GM23338 (cell line): ENCODE measurements around the gene SPATS2.

Experiments used
- CREB1 ChIP-seq: fragments of 250-450 bp; sonication (Bioruptor Pico); IDR thresholded peaks from 2 replicates; pipeline ENCODE4 v1.5.0; 2020; ENCODE audit warnings: low read depth, mild to moderate bottlenecking, moderate library complexity
- EZH2 ChIP-seq: fragments of 200-600 bp; sonication (generic); IDR thresholded peaks from one replicate; pipeline ENCODE4 v1.8.0; 2017; ENCODE audit warnings: antibody characterized with exemption, mild to moderate bottlenecking, low read depth; ENCODE audit not compliant: unreplicated experiment
- JUNB ChIP-seq: IDR thresholded peaks from one replicate; pipeline ENCODE4 v1.6.1; 2016; ENCODE audit warnings: antibody characterized with exemption; ENCODE audit not compliant: unreplicated experiment
- NANOG ChIP-seq: IDR thresholded peaks from 2 replicates; pipeline ENCODE4 v1.6.1; 2016; ENCODE audit warnings: antibody characterized with exemption, borderline replicate concordance
- POLR2AphosphoS5 ChIP-seq: IDR thresholded peaks from 2 replicates; pipeline ENCODE4 v1.6.1; 2016; ENCODE audit warnings: antibody characterized with exemption, low read depth
- ZNF331 ChIP-seq: fragments of 250-450 bp; sonication (Bioruptor Pico); IDR thresholded peaks from 2 replicates; pipeline ENCODE4 v1.5.0; 2020; ENCODE audit warnings: low read depth, mild to moderate bottlenecking, moderate library complexity
- TF ChIP-seq, protein P1 (sequence below), 2 experiments: fragments of 200-600 bp in 1 of 2; sonication (generic) in 1 of 2; conservative IDR thresholded peaks; 2 replicates each; pipeline versions ENCODE4 v1.5.1 to v1.6.1; 2016 to 2017; ENCODE audit warnings: antibody characterized with exemption in 2 of 2, low read depth in 2 of 2, mild to moderate bottlenecking in 2 of 2, moderate library complexity in 1 of 2

DNA sequence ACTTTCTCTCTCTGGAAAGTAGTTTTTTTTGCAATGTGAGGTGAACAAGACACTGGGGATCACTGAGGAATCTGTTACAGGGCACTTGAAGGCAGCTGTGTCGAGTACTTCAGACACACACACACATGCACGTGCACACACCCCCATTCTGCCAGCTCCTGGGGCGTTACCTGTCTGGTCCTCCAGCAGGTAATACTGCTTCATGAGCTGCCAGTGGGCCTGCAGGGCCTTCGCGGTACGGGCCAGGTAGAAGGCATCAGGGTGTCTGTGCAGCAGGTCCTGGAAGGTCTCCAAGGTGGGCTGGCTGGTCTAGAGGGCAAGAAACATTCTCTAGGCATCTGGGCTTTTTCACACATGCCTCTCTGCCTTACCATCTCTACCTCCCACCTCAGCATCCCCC is 195.6 kb downstream of the SPATS2 start:
- TF ChIP-seq, protein P1, sequence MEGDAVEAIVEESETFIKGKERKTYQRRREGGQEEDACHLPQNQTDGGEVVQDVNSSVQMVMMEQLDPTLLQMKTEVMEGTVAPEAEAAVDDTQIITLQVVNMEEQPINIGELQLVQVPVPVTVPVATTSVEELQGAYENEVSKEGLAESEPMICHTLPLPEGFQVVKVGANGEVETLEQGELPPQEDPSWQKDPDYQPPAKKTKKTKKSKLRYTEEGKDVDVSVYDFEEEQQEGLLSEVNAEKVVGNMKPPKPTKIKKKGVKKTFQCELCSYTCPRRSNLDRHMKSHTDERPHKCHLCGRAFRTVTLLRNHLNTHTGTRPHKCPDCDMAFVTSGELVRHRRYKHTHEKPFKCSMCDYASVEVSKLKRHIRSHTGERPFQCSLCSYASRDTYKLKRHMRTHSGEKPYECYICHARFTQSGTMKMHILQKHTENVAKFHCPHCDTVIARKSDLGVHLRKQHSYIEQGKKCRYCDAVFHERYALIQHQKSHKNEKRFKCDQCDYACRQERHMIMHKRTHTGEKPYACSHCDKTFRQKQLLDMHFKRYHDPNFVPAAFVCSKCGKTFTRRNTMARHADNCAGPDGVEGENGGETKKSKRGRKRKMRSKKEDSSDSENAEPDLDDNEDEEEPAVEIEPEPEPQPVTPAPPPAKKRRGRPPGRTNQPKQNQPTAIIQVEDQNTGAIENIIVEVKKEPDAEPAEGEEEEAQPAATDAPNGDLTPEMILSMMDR (conservative IDR thresholded peaks at IDR 0.05; ENCODE audit: low read depth in 2 of 2): no peak
- TF ChIP-seq EZH2 (no peak), ZNF331 (CRISPR knock-in tag) (no peak), CREB1 (CRISPR knock-in tag) (no peak), JUNB (no peak), NANOG (no peak), POLR2AphosphoS5 (no peak)
